Renal cortex interstitium (tissue), 15 donors: ENCODE results near the gene KRTAP10-11. TPM values are rescaled to one million over a fixed set of nuclear protein-coding genes. Genes with fewer than 3 reads are reported as not detected.
"Not testable (repeated sequence)": the region's sequence is repeated elsewhere in the genome, so short reads cannot be mapped to it uniquely, and the experiment has no call there.

Source experiments
- DNase-seq, 11 donors: peaks; one replicate each; pipeline ENCODE4 v3.0.0-alpha.2; 2013; ENCODE audit warnings: low read depth in 9 of 11, low spot score in 4 of 11; ENCODE audit errors: extremely low read depth in 1 of 11
- long read RNA-seq, 16 experiments: transcript quantifications; one replicate each; lab custom pipeline, GENCODE V29; 2026
- polyA plus RNA-seq, 3 donors: library from polyadenylated mRNA; unstranded; fragments of 120-200 nt; gene quantifications; one replicate each; pipeline ENCODE4 v1.2.1, GENCODE V29; 2013; ENCODE audit not compliant: insufficient read length in 3 of 3

KRTAP10-11 gene
- polyA plus RNA-seq: not detected
- long read RNA-seq, donor 1: 0 reads
- long read RNA-seq, donor 2: 0 reads
- long read RNA-seq, donor 3: 0 reads
- long read RNA-seq, donor 4: 0 reads
- long read RNA-seq, donor 5: 0 reads
- long read RNA-seq, donor 6: 0 reads
- long read RNA-seq, donor 7: 0 reads
- long read RNA-seq, donor 8: 0 reads
- long read RNA-seq, donor 9: 0 reads
- long read RNA-seq, donor 10: 0 reads
- long read RNA-seq, donor 11: 0 reads
- long read RNA-seq, donor 12: 0 reads
- long read RNA-seq, donor 13: 0 reads
- long read RNA-seq, donor 14: 0 reads
- long read RNA-seq, donor 15: 0 reads
- long read RNA-seq, donor 16: 0 reads

- DNase-seq: not testable (repeated sequence)
Observed at GRCh38 chr21:44646366-44647221, at the start of gene KRTAP10-11. Gene KRTAP10-11, plus strand, starts transcription at chr21:44646414. Its CDS starts 45 bp downstream, at chr21:44646459.

- no peak for DNase-seq
Observed at GRCh38 chr21:44598061-44598460, 48.2 kb upstream of the KRTAP10-11 start.

GRCh38 chr21:44599264-44600029, 46.8 kb upstream of the KRTAP10-11 start:
- no peak for DNase-seq

GRCh38 chr21:44600118-44600978, 45.9 kb upstream of the KRTAP10-11 start, which contains the start of gene KRTAP10-7:
Gene KRTAP10-7, plus strand, starts transcription at chr21:44600597. Its CDS starts 25 bp downstream, at chr21:44600622.
- not testable (repeated sequence) for DNase-seq

GRCh38 chr21:44601091-44601490, 45.1 kb upstream of the KRTAP10-11 start:
- DNase-seq: not testable (repeated sequence)

- DNase-seq: no peak
Observed at GRCh38 chr21:44601596-44602462, 44.4 kb upstream of the KRTAP10-11 start.

- DNase-seq: no peak
Observed at GRCh38 chr21:44602463-44602850, 43.8 kb upstream of the KRTAP10-11 start.

- no peak for DNase-seq
Observed at GRCh38 chr21:44603109-44603875, 42.9 kb upstream of the KRTAP10-11 start.

- DNase-seq: no peak
Observed at GRCh38 chr21:44603911-44604310, 42.3 kb upstream of the KRTAP10-11 start.

- no peak for DNase-seq
Observed at GRCh38 chr21:44606495-44606894, 39.7 kb upstream of the KRTAP10-11 start.

- no peak for DNase-seq
Observed at GRCh38 chr21:44609193-44609592, 37.0 kb upstream of the KRTAP10-11 start.

GRCh38 chr21:44610157-44610843, 35.9 kb upstream of the KRTAP10-11 start:
- DNase-seq: not testable (repeated sequence)

- no peak for DNase-seq
Observed at GRCh38 chr21:44611551-44611950, 34.7 kb upstream of the KRTAP10-11 start.

GRCh38 chr21:44612029-44612486, 34.2 kb upstream of the KRTAP10-11 start, which contains the start of gene KRTAP10-8:
Gene KRTAP10-8, plus strand, starts transcription at chr21:44612079. Its CDS starts 22 bp downstream, at chr21:44612101.
- no peak for DNase-seq

- DNase-seq: no peak
Observed at GRCh38 chr21:44612669-44613229, 33.5 kb upstream of the KRTAP10-11 start.
